HepG2 (cell line): ENCODE data around the gene ZNF3. TPM values are rescaled to one million over a fixed set of nuclear protein-coding genes. Genes with fewer than 3 reads are reported as not detected.

ENCODE experiments used
- ATAC-seq: fragments of 200-7000 bp; cut with Tn5 transposase; 3 replicates; pipeline ENCODE4 v1.9.1; 2020; ENCODE audit warnings: mild to moderate bottlenecking, moderate library complexity
- BruUV-seq: library from RNA; stranded (reverse); fragments of 400-500 nt; replicated peaks from 2 replicates; lab custom pipeline; 2021; lab: Mats Ljungman, UMichigan
- CTCF ChIA-PET: fragments of 300-600 bp; formaldehyde crosslinking; extraction: SDS; loops from one replicate; lab custom pipeline; 2021; ENCODE audit warnings: low total read pairs, inconsistent platforms, low intra/inter-chr PET ratio; lab: Yijun Ruan, JAX
- POLR2A ChIA-PET: fragments of 350-600 bp; sonication (Branson Sonifier 250); formaldehyde crosslinking; loops from one replicate; lab custom pipeline; 2020; ENCODE audit warnings: antibody characterized with exemption, inconsistent platforms; lab: Yijun Ruan, JAX
- DNase-seq: peaks from one replicate; pipeline ENCODE4 v3.0.0-alpha.2; 2015; ENCODE audit warnings: low spot score
- FAIRE-seq: peaks from 3 replicates; lab custom pipeline; 2011; peaks lifted over from hg19 to GRCh38; lab: Jason Lieb, UNC
- H2AFZ ChIP-seq: one replicate; pipeline ENCODE4 v1.6.1; 2011; ENCODE audit warnings: low read length, inconsistent platforms
- H3K27ac ChIP-seq: fragments of 300-600 bp; 3 replicates; pipeline ENCODE4 v1.8.0; 2011; ENCODE audit warnings: mixed run types, mild to moderate bottlenecking, mixed read lengths, low read length, inconsistent platforms; ENCODE audit not compliant: insufficient read depth; ENCODE audit errors: extremely low read length
- H3K27me3 ChIP-seq, 2 experiments: fragments of 200-600 bp in 1 of 2; 2 replicates in 1 of 2; 3 replicates in 1 of 2; pipeline versions ENCODE4 v1.6.0 to v1.8.0; 2011; ENCODE audit warnings: low read length in 2 of 2, mild to moderate bottlenecking in 2 of 2, moderate library complexity in 2 of 2, inconsistent platforms in 1 of 2; ENCODE audit not compliant: insufficient read depth in 2 of 2, control insufficient read depth in 1 of 2
- H3K36me3 ChIP-seq, 2 experiments: fragments of 200-600 bp in 1 of 2; replicated peaks in 1 of 2; 2 replicates in 1 of 2; 3 replicates in 1 of 2; pipeline versions ENCODE4 v1.5.1 to v1.8.0; 2011; ENCODE audit warnings: low read length in 2 of 2, inconsistent platforms in 1 of 2; ENCODE audit not compliant: insufficient read depth in 2 of 2, control insufficient read depth in 1 of 2
- H3K4me1 ChIP-seq: 2 replicates; pipeline ENCODE4 v1.5.1; 2012; ENCODE audit warnings: low read length, inconsistent platforms; ENCODE audit not compliant: insufficient read depth
- H3K4me2 ChIP-seq: 2 replicates; pipeline ENCODE4 v1.6.0; 2011; ENCODE audit warnings: low read depth, low read length, inconsistent platforms
- H3K4me3 ChIP-seq, 3 experiments: fragments of 200-600 bp in 1 of 3; sonication (generic), shearing (Covaris generic) in 1 of 3; replicated peaks in 1 of 3; 2 replicates each; pipeline ENCODE4 v1.5.1; 2011 to 2016; ENCODE audit warnings: low read length in 3 of 3, inconsistent platforms in 2 of 3, low read depth in 2 of 3, mild to moderate bottlenecking in 2 of 3, control low read depth in 1 of 3, mixed read lengths in 1 of 3; ENCODE audit not compliant: insufficient read depth in 1 of 3
- H3K79me2 ChIP-seq: one replicate; pipeline ENCODE4 v1.6.1; 2011; ENCODE audit warnings: low read length, inconsistent platforms; ENCODE audit not compliant: insufficient read depth
- H3K9ac ChIP-seq: 2 replicates; pipeline ENCODE4 v1.6.0; 2011; ENCODE audit warnings: mild to moderate bottlenecking, low read depth, low read length, inconsistent platforms; ENCODE audit not compliant: insufficient read depth
- H3K9me3 ChIP-seq: 2 replicates; pipeline ENCODE4 v1.5.1; 2012; ENCODE audit warnings: mild to moderate bottlenecking, low read length
- H4K20me1 ChIP-seq: 2 replicates; pipeline ENCODE4 v1.6.0; 2011; ENCODE audit warnings: inconsistent platforms, mild to moderate bottlenecking, low read length, moderate library complexity; ENCODE audit not compliant: insufficient read depth
- FOXP1 ChIP-seq, 2 experiments: fragments of 450-650 bp in 1 of 2; IDR thresholded peaks; 2 replicates each; pipeline ENCODE4 v1.6.1; 2017 to 2018; ENCODE audit warnings: antibody characterized with exemption in 1 of 2
- HNRNPLL ChIP-seq: fragments of 200-400 bp; formaldehyde crosslinking; IDR thresholded peaks from 2 replicates; pipeline ENCODE4 v1.6.1; 2017; ENCODE audit warnings: mild to moderate bottlenecking, low read depth, low read length; ENCODE audit not compliant: poor library complexity, severe bottlenecking
- HOXA5 ChIP-seq: sonication (generic); formaldehyde crosslinking; IDR thresholded peaks from 2 replicates; pipeline ENCODE4 v1.4.0; 2020; ENCODE audit warnings: missing genetic modification reagents
- PLSCR1 ChIP-seq: sonication (generic); formaldehyde crosslinking; IDR thresholded peaks from 2 replicates; pipeline ENCODE4 v1.5.0; 2020; ENCODE audit warnings: missing genetic modification reagents, mild to moderate bottlenecking, borderline replicate concordance
- RBM39 ChIP-seq: fragments of 200-400 bp; formaldehyde crosslinking; IDR thresholded peaks from one replicate; pipeline ENCODE4 v1.6.1; 2018; ENCODE audit warnings: antibody characterized with exemption, mild to moderate bottlenecking, low read depth, low read length; ENCODE audit not compliant: poor library complexity, severe bottlenecking
- SNAPC4 ChIP-seq: sonication (generic); formaldehyde crosslinking; IDR thresholded peaks from 2 replicates; pipeline ENCODE4 v1.4.0; 2020; ENCODE audit warnings: mild to moderate bottlenecking, missing genetic modification reagents
- SP140L ChIP-seq: sonication (generic); formaldehyde crosslinking; IDR thresholded peaks from 2 replicates; pipeline ENCODE4 v1.4.0; 2020; ENCODE audit warnings: missing genetic modification reagents, borderline replicate concordance
- THYN1 ChIP-seq: sonication (generic); formaldehyde crosslinking; IDR thresholded peaks from 2 replicates; pipeline ENCODE4 v1.8.1; 2023; ENCODE audit warnings: low read depth, mild to moderate bottlenecking, moderate library complexity, missing genetic modification reagents, borderline replicate concordance
- ZFP1 ChIP-seq: IDR thresholded peaks from 2 replicates; pipeline ENCODE4 v1.6.1; 2016
- ZFX ChIP-seq: sonication (generic); formaldehyde crosslinking; IDR thresholded peaks from 2 replicates; pipeline ENCODE4 v1.4.0; 2020; ENCODE audit warnings: mild to moderate bottlenecking, low read depth, missing genetic modification reagents, moderate library complexity
- ZNF17 ChIP-seq: sonication (generic); formaldehyde crosslinking; IDR thresholded peaks from 2 replicates; pipeline ENCODE4 v1.5.0; 2020; ENCODE audit warnings: mild to moderate bottlenecking, missing genetic modification reagents
- ZNF260 ChIP-seq: sonication (generic); formaldehyde crosslinking; IDR thresholded peaks from 2 replicates; pipeline ENCODE4 v1.4.0; 2020; ENCODE audit warnings: missing genetic modification reagents, low read depth, mild to moderate bottlenecking, borderline replicate concordance
- ZNF3 ChIP-seq: IDR thresholded peaks from 2 replicates; pipeline ENCODE4 v1.7.0; 2017; ENCODE audit warnings: inconsistent platforms
- ZSCAN22 ChIP-seq: sonication (generic); formaldehyde crosslinking; IDR thresholded peaks from 2 replicates; pipeline ENCODE4 v1.4.0; 2020; ENCODE audit warnings: mild to moderate bottlenecking, missing genetic modification reagents
- WGBS: methylation state at CpG from one replicate; pipeline ENCODE4 v1.1.6; 2017; ENCODE audit warnings: low lambda C conversion rate; 5-methylcytosine and 5-hydroxymethylcytosine counted together
- in situ Hi-C: cut with HindIII; loops from 2 replicates; pipeline ENCODE4 v1.10.0; 2017; ENCODE audit warnings: low pct_unique_long_range_greater_than_20kb; ENCODE audit not compliant: extremely low pct_ligation_motif_present
- intact Hi-C: fragments of 100-400 bp; cut with micrococcal nuclease; formaldehyde crosslinking; loops from one replicate; pipeline ENCODE4 v1.10.0; 2022; ENCODE audit not compliant: unreplicated experiment
- polyA plus RNA-seq, 8 experiments: library from polyadenylated mRNA; depleted of rRNA in 3 of 8; stranded (reverse) in 7 of 8; unstranded in 1 of 8; fragments of >200 nt; fragmentation: Illumina TruSeq in 4 of 8; extraction: Trizol in 4 of 8; gene quantifications; 2 replicates each; pipeline versions ENCODE4 v1.2.1 to v1.2.3, GENCODE V29; 2011 to 2016; ENCODE audit warnings: low read depth in 4 of 8, missing spikeins in 1 of 8, mixed read lengths in 1 of 8; ENCODE audit not compliant: insufficient read depth in 1 of 8
- total RNA-seq, 5 experiments: library from RNA; depleted of rRNA; stranded (reverse); fragments of >200 nt; fragmentation: Illumina TruSeq; extraction: Trizol; gene quantifications; 2 replicates each; pipeline ENCODE4 v1.2.3, GENCODE V29; 2016; ENCODE audit warnings: low read depth in 1 of 5
- TF ChIP-seq, protein P1 (sequence below): sonication (generic); formaldehyde crosslinking; IDR thresholded peaks from 2 replicates; pipeline ENCODE4 v1.4.0; 2020; ENCODE audit warnings: missing genetic modification reagents

The ZNF3 gene
- total and polyA plus RNA-seq, 2 of the 13 experiments (the other 11 are each of a cell fraction or from before 2014, with no cell fraction given) = 33.7 to 56.9 TPM

- intact Hi-C loops = no loop called here
- BruUV-seq = no TSS peak
- Histone ChIP-seq H4K20me1 (no peaks in the 10 kb centered on the region), H3K36me3 (peaks cover 20 to 53% of the 10 kb centered on the region in 2 experiments), H3K27me3 (no peaks in the 10 kb centered on the region), H2AFZ (no peak overlapping the region), H3K4me1 (peaks cover 46% of the 10 kb centered on the region), H3K27ac (peak overlapping the region; percentile 17), H3K4me3 (no peak overlapping the region), H3K9ac (no peak overlapping the region), H3K79me2 (peaks cover 4% of the 10 kb centered on the region), H3K9me3 (no peaks in the 10 kb centered on the region), H3K4me2 (no peak overlapping the region)
- DNase-seq (no peak), ATAC-seq (no peak), FAIRE-seq (no peak)
- in situ Hi-C loops = no loop called here
- CTCF ChIA-PET = no interaction called here
- 88% methylated on average over 8 of the region's 8 CpGs for WGBS
- POLR2A ChIA-PET = interaction anchor here (0.8 to 1.4 kb wide), 4 partner anchors 18 to 45 kb away, joined by 3 read pairs; no protein-coding TSS in a partner anchor
- TF ChIP-seq SP140L (CRISPR knock-in tag) (no peak), FOXP1 (IDR thresholded peaks at IDR 0.05) (no peak), FOXP1 (CRISPR knock-in tag; IDR thresholded peaks at IDR 0.05) (no peak), HNRNPLL (no peak), PLSCR1 (CRISPR knock-in tag) (no peak), ZFP1 (CRISPR knock-in tag) (no peak), ZNF3 (CRISPR knock-in tag) (no peak), ZFX (CRISPR knock-in tag) (no peak), ZNF260 (no peak), SNAPC4 (CRISPR knock-in tag) (no peak), ZSCAN22 (CRISPR knock-in tag) (no peak), THYN1 (no peak), ZNF17 (no peak), RBM39 (no peak), HOXA5 (CRISPR knock-in tag) (no peak)
- TF ChIP-seq, protein P1, sequence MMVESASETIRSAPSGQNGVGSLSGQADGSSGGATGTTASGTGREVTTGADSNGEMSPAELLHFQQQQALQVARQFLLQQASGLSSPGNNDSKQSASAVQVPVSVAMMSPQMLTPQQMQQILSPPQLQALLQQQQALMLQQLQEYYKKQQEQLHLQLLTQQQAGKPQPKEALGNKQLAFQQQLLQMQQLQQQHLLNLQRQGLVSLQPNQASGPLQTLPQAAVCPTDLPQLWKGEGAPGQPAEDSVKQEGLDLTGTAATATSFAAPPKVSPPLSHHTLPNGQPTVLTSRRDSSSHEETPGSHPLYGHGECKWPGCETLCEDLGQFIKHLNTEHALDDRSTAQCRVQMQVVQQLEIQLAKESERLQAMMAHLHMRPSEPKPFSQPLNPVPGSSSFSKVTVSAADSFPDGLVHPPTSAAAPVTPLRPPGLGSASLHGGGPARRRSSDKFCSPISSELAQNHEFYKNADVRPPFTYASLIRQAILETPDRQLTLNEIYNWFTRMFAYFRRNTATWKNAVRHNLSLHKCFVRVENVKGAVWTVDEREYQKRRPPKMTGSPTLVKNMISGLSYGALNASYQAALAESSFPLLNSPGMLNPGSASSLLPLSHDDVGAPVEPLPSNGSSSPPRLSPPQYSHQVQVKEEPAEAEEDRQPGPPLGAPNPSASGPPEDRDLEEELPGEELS (CRISPR knock-in tag) = no peak
Observed at GRCh38 chr7:100034871-100035510, 46.5 kb downstream of the ZNF3 start.
